ENCODE measurements around the gene CSAD. TPM values are rescaled to one million over a fixed set of nuclear protein-coding genes. Genes with fewer than 3 reads are reported as not detected.
A peak's percentile ranks its signal among the peaks of the same experiment; 100 is the strongest.
"Not testable (repeated sequence)": the region's sequence is repeated elsewhere in the genome, so short reads cannot be mapped to it uniquely, and the experiment has no call there.

CSAD gene
- total RNA-seq, 1 experiment from 2014 or later, result 19.2 TPM

DNA sequence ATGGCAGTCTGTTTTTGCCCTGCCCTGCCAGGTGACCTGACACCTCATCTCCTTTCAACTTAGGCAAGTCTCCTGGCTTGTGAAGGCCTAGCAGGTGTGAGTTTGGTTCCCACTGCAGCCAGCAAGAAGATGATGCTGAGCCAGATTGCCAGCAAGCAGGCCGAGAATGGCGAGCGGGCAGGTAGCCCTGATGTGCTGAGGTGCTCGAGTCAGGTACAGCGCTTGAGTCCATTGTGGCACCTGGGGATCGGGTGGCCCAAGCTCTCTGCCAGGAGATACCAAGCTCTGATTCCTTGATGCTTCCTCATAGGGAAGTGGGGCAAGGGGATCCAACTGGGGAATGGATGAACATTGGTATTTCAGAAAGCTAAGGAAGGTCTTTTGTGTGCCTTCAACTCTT lies 4.1 kb upstream of the CSAD start:
- H3K4me3 ChIP-seq (ENCODE audit: low read length), result no peak overlapping the region
- no peaks in the 10 kb centered on the region; the same call in 1 of the 2 replicates for H4K20me1 ChIP-seq (ENCODE audit: insufficient read depth, low read depth, low read length)
- H2AFZ ChIP-seq (ENCODE audit: low read length), result no peak overlapping the region
- peaks cover 24% of the 10 kb centered on the region for H3K4me1 ChIP-seq (ENCODE audit: low read length)
- H3K9ac ChIP-seq (ENCODE audit: low read length), result no peak overlapping the region
- H3K4me2 ChIP-seq (ENCODE audit: low read depth, low read length, poor library complexity, severe bottlenecking), result no peak overlapping the region
- H3K36me3 ChIP-seq (ENCODE audit: insufficient read depth, low read length), result peaks cover 61% of the 10 kb centered on the region
- H3K9me3 ChIP-seq (ENCODE audit: low read length), result no peaks in the 10 kb centered on the region
- H3K79me2 ChIP-seq (ENCODE audit: low read length), result peaks cover 30% of the 10 kb centered on the region
- no peaks in the 10 kb centered on the region for H3K27me3 ChIP-seq (ENCODE audit: low read length)
- no peak overlapping the region for H3K27ac ChIP-seq (ENCODE audit: low read length)
- no peak for DNase-seq
- H3K9me2 ChIP-seq (replicated peaks; ENCODE audit: insufficient read depth, low read length), result no peaks in the 10 kb centered on the region

DNA sequence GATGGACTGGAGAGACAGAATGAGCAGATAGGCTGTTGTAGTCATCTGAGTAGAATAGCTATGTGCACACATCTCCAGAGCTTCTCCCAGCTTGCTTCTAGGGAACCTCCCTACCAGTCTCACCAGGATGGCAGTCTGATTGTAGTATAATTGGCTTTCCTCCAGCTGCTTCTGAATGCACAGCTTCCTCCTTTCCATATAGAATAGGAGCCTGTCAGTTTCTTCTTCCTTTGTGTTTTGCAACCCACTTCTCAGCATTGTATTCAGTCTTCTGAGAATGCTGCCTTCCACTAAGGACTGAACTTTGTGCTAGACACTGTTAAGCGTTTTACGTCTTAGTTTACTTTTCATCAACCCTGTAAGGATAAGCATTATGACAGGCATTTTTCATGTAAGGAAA lies 2.2 kb upstream of the CSAD start:
- 0 out of 2 replicates have a peak overlapping the region, but pooled peaks have one; percentile 16 for H3K9ac ChIP-seq (ENCODE audit: low read length)
- no peak overlapping the region for H2AFZ ChIP-seq (ENCODE audit: low read length)
- H4K20me1 ChIP-seq (ENCODE audit: insufficient read depth, low read depth, low read length), result no peaks in the 10 kb centered on the region; the same call in 1 of the 2 replicates
- no peaks in the 10 kb centered on the region for H3K27me3 ChIP-seq (ENCODE audit: low read length)
- DNase-seq, result no peak
- peaks cover 58% of the 10 kb centered on the region for H3K36me3 ChIP-seq (ENCODE audit: insufficient read depth, low read length)
- no peak overlapping the region for H3K4me3 ChIP-seq (ENCODE audit: low read length)
- no peaks in the 10 kb centered on the region for H3K9me3 ChIP-seq (ENCODE audit: low read length)
- no peaks in the 10 kb centered on the region for H3K9me2 ChIP-seq (replicated peaks; ENCODE audit: insufficient read depth, low read length)
- peaks cover 33% of the 10 kb centered on the region for H3K79me2 ChIP-seq (ENCODE audit: low read length)
- peak overlapping the region; percentile 83 for H3K4me2 ChIP-seq (ENCODE audit: low read depth, low read length, poor library complexity, severe bottlenecking)
- H3K27ac ChIP-seq (ENCODE audit: low read length), result no peak overlapping the region
- H3K4me1 ChIP-seq (ENCODE audit: low read length), result peaks cover 34% of the 10 kb centered on the region

GRCh38 chr12:53181935-53182334 lies 1.2 kb upstream of the CSAD start:
- Histone ChIP-seq H3K9ac (ENCODE audit: low read length) (peak overlapping the region; percentile 96), H3K79me2 (ENCODE audit: low read length) (peaks cover 33% of the 10 kb centered on the region), H3K27me3 (ENCODE audit: low read length) (no peaks in the 10 kb centered on the region), H3K36me3 (ENCODE audit: insufficient read depth, low read length) (peaks cover 48% of the 10 kb centered on the region), H3K4me3 (ENCODE audit: low read length) (peak overlapping the region; percentile 95), H4K20me1 (ENCODE audit: insufficient read depth, low read depth, low read length) (no peaks in the 10 kb centered on the region; the same call in 1 of the 2 replicates), H3K4me1 (ENCODE audit: low read length) (peaks cover 34% of the 10 kb centered on the region), H2AFZ (ENCODE audit: low read length) (no peak overlapping the region), H3K9me2 (replicated peaks; ENCODE audit: insufficient read depth, low read length) (no peaks in the 10 kb centered on the region), H3K27ac (ENCODE audit: low read length) (peak overlapping the region; percentile 87; the same call in 1 of the 2 replicates), H3K4me2 (ENCODE audit: low read depth, low read length, poor library complexity, severe bottlenecking) (peak overlapping the region; percentile 83), H3K9me3 (ENCODE audit: low read length) (no peaks in the 10 kb centered on the region)
- DNase-seq, result no peak

- DNase-seq, result peak; percentile 92
- H2AFZ ChIP-seq (ENCODE audit: low read length), result 0 out of 2 replicates have a peak overlapping the region, but pooled peaks have one; percentile 70
Measured at GRCh38 chr12:53180931-53181645, 363 bp upstream of the CSAD start.

GRCh38 chr12:53179687-53180219 lies 972 bp downstream of the CSAD start:
- no peaks in the 10 kb centered on the region for H3K27me3 ChIP-seq (ENCODE audit: low read length)
- peak; percentile 59 for DNase-seq
- no peaks in the 10 kb centered on the region for H3K9me2 ChIP-seq (replicated peaks; ENCODE audit: insufficient read depth, low read length)
- H3K9ac ChIP-seq (ENCODE audit: low read length), result peak overlapping the region; percentile 96
- H3K4me3 ChIP-seq (ENCODE audit: low read length), result peak overlapping the region; percentile 95
- H3K4me1 ChIP-seq (ENCODE audit: low read length), result peaks cover 34% of the 10 kb centered on the region
- peaks cover 33% of the 10 kb centered on the region for H3K79me2 ChIP-seq (ENCODE audit: low read length)
- H3K27ac ChIP-seq (ENCODE audit: low read length), result peak overlapping the region; percentile 87
- peak overlapping the region; percentile 71 for H2AFZ ChIP-seq (ENCODE audit: low read length)
- peak overlapping the region; percentile 83 for H3K4me2 ChIP-seq (ENCODE audit: low read depth, low read length, poor library complexity, severe bottlenecking)
- H3K9me3 ChIP-seq (ENCODE audit: low read length), result no peaks in the 10 kb centered on the region
- H3K36me3 ChIP-seq (ENCODE audit: insufficient read depth, low read length), result peaks cover 27% of the 10 kb centered on the region
- H4K20me1 ChIP-seq (ENCODE audit: insufficient read depth, low read depth, low read length), result no peaks in the 10 kb centered on the region; the same call in 1 of the 2 replicates

More at GRCh38 chr12:53180931-53181645, 363 bp upstream of the CSAD start:
- H3K27ac ChIP-seq (ENCODE audit: low read length), result peak overlapping the region; percentile 87
- H3K27me3 ChIP-seq (ENCODE audit: low read length), result no peaks in the 10 kb centered on the region
- H3K79me2 ChIP-seq (ENCODE audit: low read length), result peaks cover 33% of the 10 kb centered on the region
- peak overlapping the region; percentile 95 for H3K4me3 ChIP-seq (ENCODE audit: low read length)
- no peaks in the 10 kb centered on the region for H3K9me3 ChIP-seq (ENCODE audit: low read length)
- H4K20me1 ChIP-seq (ENCODE audit: insufficient read depth, low read depth, low read length), result no peaks in the 10 kb centered on the region; the same call in 1 of the 2 replicates
- H3K4me1 ChIP-seq (ENCODE audit: low read length), result peaks cover 34% of the 10 kb centered on the region
- H3K36me3 ChIP-seq (ENCODE audit: insufficient read depth, low read length), result peaks cover 41% of the 10 kb centered on the region
- no peaks in the 10 kb centered on the region for H3K9me2 ChIP-seq (replicated peaks; ENCODE audit: insufficient read depth, low read length)
- H3K4me2 ChIP-seq (ENCODE audit: low read depth, low read length, poor library complexity, severe bottlenecking), result peak overlapping the region; percentile 83
- peak overlapping the region; percentile 96 for H3K9ac ChIP-seq (ENCODE audit: low read length)

GRCh38 chr12:53178803-53179202 lies 1.9 kb downstream of the CSAD start:
- not testable (repeated sequence) for H3K9me3 ChIP-seq (ENCODE audit: low read length); DNase-seq; H3K27ac ChIP-seq (ENCODE audit: low read length); H3K9me2 ChIP-seq (replicated peaks; ENCODE audit: insufficient read depth, low read length); H4K20me1 ChIP-seq (ENCODE audit: insufficient read depth, low read depth, low read length); H3K27me3 ChIP-seq (ENCODE audit: low read length); H2AFZ ChIP-seq (ENCODE audit: low read length)
- H3K36me3 ChIP-seq (ENCODE audit: insufficient read depth, low read length), result peaks cover 21% of the 10 kb centered on the region
- peak overlapping the region; percentile 95 for H3K4me3 ChIP-seq (ENCODE audit: low read length)
- peaks cover 33% of the 10 kb centered on the region for H3K79me2 ChIP-seq (ENCODE audit: low read length)
- H3K9ac ChIP-seq (ENCODE audit: low read length), result peak overlapping the region; percentile 96; the same call in 1 of the 2 replicates
- H3K4me2 ChIP-seq (ENCODE audit: low read depth, low read length, poor library complexity, severe bottlenecking), result peak overlapping the region; percentile 83
- H3K4me1 ChIP-seq (ENCODE audit: low read length), result peaks cover 34% of the 10 kb centered on the region

- H3K27me3 ChIP-seq (ENCODE audit: low read length); H4K20me1 ChIP-seq (ENCODE audit: insufficient read depth, low read depth, low read length); H2AFZ ChIP-seq (ENCODE audit: low read length); H3K4me2 ChIP-seq (ENCODE audit: low read depth, low read length, poor library complexity, severe bottlenecking); H3K36me3 ChIP-seq (ENCODE audit: insufficient read depth, low read length); H3K9me2 ChIP-seq (replicated peaks; ENCODE audit: insufficient read depth, low read length); H3K4me3 ChIP-seq (ENCODE audit: low read length); DNase-seq; H3K9ac ChIP-seq (ENCODE audit: low read length); H3K27ac ChIP-seq (ENCODE audit: low read length); H3K9me3 ChIP-seq (ENCODE audit: low read length): not testable (repeated sequence)
- Histone ChIP-seq H3K4me1 (ENCODE audit: low read length) (peaks cover 24% of the 10 kb centered on the region), H3K79me2 (ENCODE audit: low read length) (peaks cover 19% of the 10 kb centered on the region)
Measured at GRCh38 chr12:53177447-53177846, 3.3 kb downstream of the CSAD start.

GRCh38 chr12:53176750-53177149 lies 4.0 kb downstream of the CSAD start:
- Histone ChIP-seq H3K9ac (ENCODE audit: low read length) (no peak overlapping the region), H3K36me3 (ENCODE audit: insufficient read depth, low read length) (peaks cover under 1% of the 10 kb centered on the region; the same call in 1 of the 2 replicates), H3K79me2 (ENCODE audit: low read length) (peaks cover 12% of the 10 kb centered on the region), H3K4me3 (ENCODE audit: low read length) (no peak overlapping the region), H3K27ac (ENCODE audit: low read length) (no peak overlapping the region), H3K9me2 (replicated peaks; ENCODE audit: insufficient read depth, low read length) (no peaks in the 10 kb centered on the region), H2AFZ (ENCODE audit: low read length) (no peak overlapping the region), H3K9me3 (ENCODE audit: low read length) (no peaks in the 10 kb centered on the region), H3K4me1 (ENCODE audit: low read length) (peaks cover 17% of the 10 kb centered on the region), H3K27me3 (ENCODE audit: low read length) (no peaks in the 10 kb centered on the region), H3K4me2 (ENCODE audit: low read depth, low read length, poor library complexity, severe bottlenecking) (no peak overlapping the region), H4K20me1 (ENCODE audit: insufficient read depth, low read depth, low read length) (no peaks in the 10 kb centered on the region; the same call in 1 of the 2 replicates)
- no peak for DNase-seq

Data from Karpas-422 (cell line).